HG03378 (cell line): ENCODE results near the gene ATG16L2.
"Not testable (repeated sequence)": the region's sequence is repeated elsewhere in the genome, so short reads cannot be mapped to it uniquely, and the experiment has no call there.

Source experiments
- ATAC-seq: cut with Tn5 transposase; IDR thresholded peaks from one replicate; pipeline ENCODE4 v1.9.1; 2021; ENCODE audit warnings: mild to moderate bottlenecking, moderate library complexity; ENCODE audit not compliant: unreplicated experiment

Gene ATG16L2

GRCh38 chr11:72841397-72841796 is 27.2 kb downstream of the ATG16L2 start:
- ATAC-seq, result no peak

GRCh38 chr11:72842126-72842525 is 27.9 kb downstream of the ATG16L2 start:
- ATAC-seq, result no peak

DNA sequence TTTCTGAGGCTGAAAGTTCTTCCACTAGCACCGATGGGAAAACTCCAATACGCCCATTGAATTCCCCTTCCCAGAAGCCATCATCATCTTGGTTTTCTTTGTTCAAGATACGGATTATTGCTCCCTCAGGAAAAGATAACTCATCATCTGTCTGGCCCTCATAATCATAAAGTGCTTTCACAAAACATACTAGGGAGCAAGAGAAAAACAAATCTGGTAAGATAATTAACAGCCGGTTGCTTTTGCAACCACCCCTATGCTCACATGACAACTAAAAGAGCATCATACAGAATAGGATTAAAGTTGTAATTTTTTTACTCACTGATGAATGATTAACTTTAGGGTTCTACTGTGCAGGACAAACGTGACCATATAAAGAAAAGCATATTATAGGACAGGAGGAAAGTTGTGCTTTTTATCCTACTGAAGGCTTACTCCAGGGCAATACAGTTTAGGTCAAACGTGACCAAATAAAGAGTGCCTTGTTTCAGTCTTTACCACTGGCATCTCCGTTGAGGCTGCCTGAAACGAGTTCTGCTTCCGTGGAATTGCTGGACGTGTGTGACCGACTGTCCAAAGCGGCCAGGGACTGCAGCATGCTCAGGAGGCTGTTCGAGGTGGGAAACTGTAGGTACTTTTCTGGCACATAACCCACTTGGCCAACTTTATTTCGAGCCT is 28.6 kb downstream of the ATG16L2 start:
- ATAC-seq, result no peak

DNA sequence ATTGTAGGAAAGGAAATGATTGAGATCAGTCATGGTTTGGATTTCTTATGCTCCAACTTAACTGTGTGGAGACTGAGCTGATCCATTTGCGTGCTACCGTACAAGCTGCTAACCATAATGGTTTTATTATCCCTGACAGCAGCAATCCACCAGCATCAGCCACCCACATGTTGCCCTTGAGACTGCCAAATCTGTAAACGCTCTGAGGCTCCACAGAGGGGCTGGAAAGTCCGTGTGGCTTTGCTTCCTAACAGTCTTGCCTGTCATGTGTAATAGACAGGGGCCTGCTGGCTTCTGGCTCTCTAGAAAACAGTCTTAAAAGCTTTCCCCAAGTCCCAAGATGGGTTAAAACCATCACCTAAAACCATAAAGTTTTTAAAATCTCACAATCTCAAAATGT is 30.1 kb downstream of the ATG16L2 start:
- ATAC-seq, result no peak

- no peak for ATAC-seq
These were observed 34.7 kb downstream of the ATG16L2 start for GRCh38 chr11:72848846-72849466.

DNA sequence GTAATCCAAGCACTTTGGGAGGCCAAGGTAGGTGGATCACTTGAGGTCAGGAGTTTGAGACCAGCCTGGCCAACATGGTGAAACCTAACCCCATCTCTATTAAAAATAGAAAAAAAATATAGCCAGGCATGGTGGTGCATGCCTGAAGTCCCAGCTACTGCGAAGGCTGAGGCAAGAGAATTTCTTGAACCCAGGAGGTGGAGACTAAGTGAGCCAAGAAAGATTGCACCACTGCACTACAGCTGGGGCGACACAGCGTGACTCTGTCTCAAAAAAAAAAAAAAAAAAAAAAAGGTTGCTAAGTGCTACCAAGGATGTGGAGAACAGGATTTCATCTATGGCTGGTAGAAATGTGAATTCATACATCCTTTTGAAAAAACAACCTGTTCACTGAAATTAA is 36.6 kb downstream of the ATG16L2 start:
- ATAC-seq, result no peak

- no peak for ATAC-seq
These were observed 37.5 kb downstream of the ATG16L2 start for GRCh38 chr11:72851726-72852125.

GRCh38 chr11:72856065-72856464 is 41.9 kb downstream of the ATG16L2 start:
- ATAC-seq, result no peak

- no peak for ATAC-seq
These were observed 42.5 kb downstream of the ATG16L2 start for GRCh38 chr11:72856551-72857345.

GRCh38 chr11:72858267-72858666 is 44.1 kb downstream of the ATG16L2 start:
- not testable (repeated sequence) for ATAC-seq

DNA sequence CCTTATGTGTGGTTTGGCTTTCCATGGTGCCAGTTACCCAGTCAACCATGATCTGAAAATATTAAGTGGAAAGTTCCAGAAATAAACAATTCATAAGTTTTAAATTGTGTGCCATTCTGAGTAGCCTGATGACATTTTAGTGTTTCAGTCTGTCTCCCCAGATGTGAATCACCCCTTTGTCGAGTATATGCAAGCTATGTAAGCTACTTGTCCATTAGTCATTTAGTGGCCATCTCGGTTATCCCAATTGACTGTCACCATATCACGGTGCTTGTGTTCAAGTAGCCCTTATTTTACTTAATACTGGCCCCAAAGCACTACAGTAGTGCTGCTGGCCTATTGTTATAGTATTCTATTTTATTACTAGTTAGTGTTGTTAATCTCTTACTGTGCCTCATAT is 44.9 kb downstream of the ATG16L2 start:
- ATAC-seq, result no peak

- no peak for ATAC-seq
These were observed 45.8 kb downstream of the ATG16L2 start for GRCh38 chr11:72860010-72860409.

DNA sequence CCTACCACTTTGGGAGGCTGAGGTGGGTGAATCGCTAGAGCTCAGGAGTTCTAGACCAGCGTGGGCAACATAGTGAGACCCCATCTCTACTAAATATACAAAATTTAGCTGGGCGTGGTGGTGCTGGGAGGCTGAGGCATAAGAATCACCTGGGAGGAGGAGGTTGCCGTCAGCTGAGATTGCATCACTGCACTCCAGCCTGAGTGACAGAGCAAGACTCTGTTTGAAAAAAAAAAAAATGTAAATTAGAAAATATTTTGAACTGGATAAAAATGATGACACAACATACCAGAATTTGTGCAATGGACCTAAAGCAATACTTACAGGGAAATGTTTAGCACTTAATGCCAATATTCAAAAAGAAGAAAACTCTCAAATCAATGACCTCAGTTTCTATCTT is 46.4 kb downstream of the ATG16L2 start:
- ATAC-seq, result no peak

GRCh38 chr11:72863091-72863490 is 48.9 kb downstream of the ATG16L2 start:
- no peak for ATAC-seq

DNA sequence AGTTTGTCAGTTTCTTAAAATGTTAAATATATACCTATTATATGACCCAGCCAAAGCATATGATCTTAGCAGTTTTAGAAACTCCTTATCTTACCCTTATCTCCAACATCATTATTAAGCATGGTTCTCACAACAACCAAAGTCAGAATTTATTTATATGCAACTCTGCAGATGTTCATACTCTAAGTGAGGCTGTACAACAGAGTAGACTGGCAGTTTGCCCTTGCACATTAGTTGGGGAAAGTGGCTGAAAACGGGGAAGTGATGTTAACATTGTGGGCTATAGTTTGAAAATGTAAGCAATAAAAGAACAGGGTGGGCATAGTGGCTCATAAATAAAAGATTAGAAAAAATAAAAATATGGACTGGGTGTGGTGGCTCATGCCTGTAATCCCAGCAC is 49.7 kb downstream of the ATG16L2 start:
- no peak for ATAC-seq

DNA sequence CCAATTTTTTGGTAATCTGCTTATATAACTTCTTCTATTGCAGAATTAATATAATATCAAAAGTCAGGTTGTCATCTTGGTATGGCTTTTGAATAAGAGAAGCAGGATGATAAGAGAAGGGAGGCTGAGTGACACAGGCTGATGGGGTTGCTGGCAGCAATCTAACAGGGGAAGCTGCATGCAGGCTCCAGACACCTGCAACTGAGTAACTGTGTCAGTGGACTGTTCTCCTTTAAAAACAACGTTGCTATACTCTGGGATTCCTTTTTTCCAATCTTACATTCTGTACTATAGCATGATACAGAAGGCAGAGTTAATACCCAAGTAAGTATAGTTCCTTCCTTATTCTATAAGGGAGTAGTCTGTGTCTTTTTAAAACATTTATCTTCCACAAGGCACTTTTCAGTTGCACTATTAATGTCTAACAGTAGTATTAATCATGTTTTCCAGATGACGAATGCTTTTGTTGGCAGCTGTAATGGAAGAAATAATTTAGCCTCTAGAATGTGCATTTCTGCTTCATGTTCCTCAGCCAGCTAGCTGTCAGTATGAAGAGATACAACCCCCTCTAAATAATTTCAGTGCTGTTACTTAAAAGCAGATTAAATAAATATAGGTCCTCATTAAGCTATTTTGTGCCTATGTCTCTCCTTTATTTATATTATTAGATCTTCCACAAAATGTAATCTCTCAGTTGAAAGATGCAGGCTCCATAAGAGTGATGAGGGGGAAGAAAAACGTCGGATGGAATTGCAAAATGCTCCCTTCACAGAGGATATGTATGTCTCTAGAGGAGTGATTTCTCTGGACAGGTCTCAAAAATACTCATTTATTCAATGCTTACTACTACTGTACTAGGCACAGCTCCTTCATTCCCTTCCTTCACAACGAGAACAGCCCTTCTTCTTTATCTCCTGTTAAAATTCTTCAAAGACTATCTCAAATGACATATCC is 50.8 kb downstream of the ATG16L2 start:
- no peak for ATAC-seq

- no peak for ATAC-seq
These were observed 53.8 kb downstream of the ATG16L2 start for GRCh38 chr11:72867970-72868369.

- no peak for ATAC-seq
These were observed 55.6 kb downstream of the ATG16L2 start for GRCh38 chr11:72869831-72870230.

- no peak for ATAC-seq
These were observed 56.9 kb downstream of the ATG16L2 start for GRCh38 chr11:72871119-72871518.

DNA sequence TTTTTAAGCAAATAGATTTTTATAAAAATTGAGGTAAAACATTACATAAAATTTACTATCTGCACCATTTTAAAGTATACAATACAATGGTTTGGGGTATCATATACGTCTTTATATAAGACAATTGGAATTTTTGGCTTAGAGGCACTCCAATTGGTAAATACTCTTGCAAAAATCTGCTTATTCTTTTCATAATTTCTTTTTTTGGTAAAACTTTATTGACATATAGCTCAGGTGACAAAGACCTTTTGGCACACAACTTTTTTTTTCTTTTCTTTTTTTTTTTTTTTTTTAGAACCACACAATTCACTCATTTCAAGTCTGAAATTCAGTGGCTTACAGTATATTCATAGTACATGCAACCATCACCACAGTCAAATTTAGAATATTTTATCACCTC is 57.8 kb downstream of the ATG16L2 start:
- no peak for ATAC-seq

- no peak for ATAC-seq
These were observed 61.5 kb downstream of the ATG16L2 start for GRCh38 chr11:72875736-72876135.
